Stomach (tissue), 4 donors: ENCODE data around the gene DHRS4.

Experiments used
- CTCF ChIP-seq, 7 experiments: fragments of 450-650 bp in 4 of 7; fragments of 200-600 bp in 3 of 7; sonication (generic) in 3 of 7; IDR thresholded peaks; one replicate each; pipeline ENCODE4 v1.5.1; 2016 to 2019; ENCODE audit warnings: antibody characterized with exemption in 7 of 7, control low read depth in 2 of 7, mild to moderate bottlenecking in 1 of 7
- EP300 ChIP-seq: sonication (generic); formaldehyde crosslinking; IDR thresholded peaks from one replicate; pipeline ENCODE4 v1.6.1; 2017; ENCODE audit warnings: antibody characterized with exemption

- TF ChIP-seq EP300 (no peak), CTCF (IDR thresholded peaks at IDR 0.05) (no peak)
These were observed 21.8 kb upstream of the DHRS4 start for GRCh38 chr14:23931721-23932289.
